Inflammatory macrophage treated with lipopolysaccharide for 4 hours (primary cell): ENCODE data around the gene GPD2.

Source experiments
- DNase-seq: peaks from one replicate; pipeline ENCODE4 v3.0.0-alpha.2; 2020

The GPD2 gene

DNA sequence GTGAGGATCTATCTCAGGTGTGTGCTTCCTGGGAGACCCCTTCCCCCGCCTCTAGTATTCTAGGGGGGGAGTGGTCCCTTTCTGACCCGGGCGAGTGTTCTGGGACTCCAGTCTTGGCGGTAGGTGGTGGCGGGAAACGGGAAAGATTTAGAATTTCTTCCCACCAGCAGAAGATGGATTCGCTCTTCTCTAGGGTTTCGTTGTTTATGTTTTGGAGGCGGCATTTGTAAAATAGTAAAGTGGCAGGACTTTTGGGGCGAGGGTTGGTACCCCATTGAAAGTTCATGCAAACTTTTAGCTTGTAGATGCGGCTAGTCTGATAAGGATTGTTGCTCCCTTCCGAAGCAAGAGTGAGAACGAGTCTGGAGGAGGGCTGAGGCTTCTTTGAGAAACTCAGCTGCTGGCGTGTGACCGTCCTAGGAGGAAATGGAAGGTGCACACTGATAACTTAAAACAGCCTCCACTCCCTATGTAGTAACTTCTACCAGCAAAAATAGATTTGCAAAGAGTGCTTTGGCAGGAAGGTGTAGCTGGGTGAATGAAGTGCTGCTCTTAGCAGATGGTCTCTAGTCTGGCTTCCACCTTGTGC is 412 bp downstream of the GPD2 start:
- peak; percentile 43 for DNase-seq

DNA sequence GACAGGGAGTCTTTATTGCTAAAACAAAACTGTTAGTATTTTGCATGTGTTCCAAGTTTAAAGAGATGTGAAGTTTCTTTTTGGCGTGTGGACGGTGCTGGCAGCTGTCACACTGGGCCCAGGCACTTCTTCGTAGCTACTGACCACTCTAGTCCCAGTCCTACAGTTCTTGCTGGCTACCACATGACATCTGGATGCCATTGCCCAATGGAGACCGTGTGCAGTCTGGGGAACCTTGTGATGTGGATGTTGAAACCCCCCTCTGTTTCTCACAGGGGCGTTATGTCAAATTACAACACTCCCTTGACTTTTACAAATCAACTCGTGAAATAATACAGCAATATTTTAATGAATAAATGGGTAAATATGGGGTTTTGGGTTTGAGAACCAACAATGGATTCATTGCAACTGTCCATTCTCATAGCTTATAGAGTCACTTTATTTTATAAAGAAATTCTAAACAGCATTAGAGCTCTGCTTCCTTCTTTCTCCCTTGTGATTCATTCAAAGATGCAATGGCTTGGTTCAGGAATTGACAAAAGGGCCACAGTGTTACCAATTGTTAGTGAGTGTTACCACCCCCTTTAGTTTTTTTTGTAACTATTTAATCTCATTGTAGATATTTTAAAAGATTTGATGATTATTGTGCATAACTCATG is 1.2 kb downstream of the GPD2 start:
- peak; percentile 96 for DNase-seq

DNA sequence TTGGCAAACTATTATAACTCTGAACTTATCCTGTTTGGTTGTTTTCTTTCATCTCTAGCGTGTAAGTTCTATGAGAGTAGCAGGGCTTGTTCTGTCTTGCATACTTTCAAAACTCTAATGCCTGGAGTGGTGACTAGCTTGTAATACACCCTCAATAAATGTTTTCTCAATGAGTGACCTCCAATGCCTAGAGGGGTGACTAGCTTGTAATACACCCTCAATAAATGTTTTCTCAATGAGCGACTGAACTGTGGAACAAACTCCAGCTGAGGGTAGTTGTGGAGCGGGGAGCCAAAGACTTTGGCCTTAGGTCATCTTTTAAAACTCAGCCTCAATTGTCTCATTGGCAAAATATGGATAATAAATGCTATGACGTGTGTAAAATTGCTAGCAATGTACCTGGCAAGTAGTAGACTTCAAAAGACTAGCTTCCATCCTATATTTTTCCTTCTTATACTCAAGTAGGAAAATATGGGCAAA is 1.8 kb downstream of the GPD2 start:
- peak; percentile 20 for DNase-seq

DNA sequence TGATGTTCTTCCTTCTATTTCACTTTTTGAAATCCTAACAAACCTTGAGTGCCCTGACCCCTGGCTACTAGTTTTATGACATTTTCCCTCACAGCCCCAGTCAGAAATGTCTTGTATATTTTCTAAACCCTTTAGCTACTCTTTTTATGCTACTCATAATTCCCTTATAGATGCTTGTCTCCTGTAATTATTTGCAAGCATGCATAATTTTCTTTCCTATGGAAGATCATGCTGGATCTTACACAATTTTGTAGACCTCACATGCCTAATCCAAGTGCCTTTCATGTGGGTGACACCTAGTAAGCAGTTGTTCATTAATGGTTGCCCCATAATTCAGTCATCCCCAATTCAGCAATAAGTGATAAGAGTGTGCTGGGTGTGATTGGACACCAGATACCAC is 6.9 kb downstream of the GPD2 start:
- DNase-seq = peak; percentile 17

DNA sequence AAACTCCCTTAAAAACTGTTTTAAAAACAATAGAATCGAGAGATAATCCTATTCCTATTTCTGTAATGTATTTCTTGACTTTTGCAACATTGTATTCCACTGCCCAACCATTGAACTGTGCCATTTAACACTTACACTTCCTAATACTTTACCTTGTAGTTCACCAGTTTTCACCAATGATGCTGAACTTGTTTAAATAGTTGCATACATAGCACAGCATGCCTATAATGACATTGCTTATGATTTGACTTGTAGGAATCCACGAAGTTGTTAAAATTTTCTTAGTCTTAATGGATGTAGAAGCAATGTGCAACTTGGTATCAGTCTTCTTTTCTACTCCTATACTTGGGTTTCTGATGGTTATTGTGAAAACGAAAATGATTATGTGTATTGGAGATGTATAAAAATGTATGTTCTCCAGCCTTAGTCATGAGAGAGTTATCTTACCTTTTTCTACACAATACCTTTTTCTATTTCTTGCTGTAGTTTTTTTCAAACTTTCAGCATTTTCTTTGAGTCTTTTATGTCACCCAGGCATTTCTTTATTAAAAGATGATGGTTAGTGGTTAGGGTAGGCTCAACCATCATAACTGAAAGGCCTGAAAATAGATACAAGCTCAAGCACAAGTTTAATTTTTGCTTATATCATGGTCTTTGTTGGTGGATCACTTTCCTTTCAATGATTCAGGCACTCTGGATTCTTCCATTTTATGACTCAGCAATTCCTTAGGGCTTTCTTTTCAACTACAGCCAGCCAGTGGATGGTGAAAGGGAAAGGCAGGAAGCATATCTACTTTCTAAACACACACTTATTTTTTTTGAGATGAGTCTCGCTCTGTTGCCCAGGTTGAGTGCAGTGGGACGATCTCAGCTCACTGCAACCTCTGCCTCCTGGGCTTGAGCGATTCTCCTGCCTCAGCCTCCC is 9.4 kb downstream of the GPD2 start:
- peak; percentile 30 for DNase-seq

DNA sequence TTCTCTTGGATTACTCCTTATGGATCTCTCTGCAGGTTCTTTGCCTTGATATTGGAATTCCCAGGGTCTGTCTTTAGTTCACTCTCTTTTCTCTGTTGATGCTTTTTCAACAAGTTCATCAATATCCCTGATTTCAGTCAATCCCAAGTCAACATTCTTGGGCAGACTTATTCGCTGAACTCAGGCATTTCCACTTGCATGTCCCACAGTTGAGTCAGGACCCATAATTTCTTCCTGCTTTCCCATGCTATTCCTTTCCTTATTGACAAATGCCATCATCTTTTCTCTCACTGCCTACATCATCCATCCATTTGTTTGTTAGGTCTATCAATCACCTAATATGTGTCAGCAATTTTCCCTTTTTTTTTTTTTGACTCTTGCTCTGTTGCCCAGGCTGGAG is 11.6 kb downstream of the GPD2 start:
- DNase-seq = no peak

DNA sequence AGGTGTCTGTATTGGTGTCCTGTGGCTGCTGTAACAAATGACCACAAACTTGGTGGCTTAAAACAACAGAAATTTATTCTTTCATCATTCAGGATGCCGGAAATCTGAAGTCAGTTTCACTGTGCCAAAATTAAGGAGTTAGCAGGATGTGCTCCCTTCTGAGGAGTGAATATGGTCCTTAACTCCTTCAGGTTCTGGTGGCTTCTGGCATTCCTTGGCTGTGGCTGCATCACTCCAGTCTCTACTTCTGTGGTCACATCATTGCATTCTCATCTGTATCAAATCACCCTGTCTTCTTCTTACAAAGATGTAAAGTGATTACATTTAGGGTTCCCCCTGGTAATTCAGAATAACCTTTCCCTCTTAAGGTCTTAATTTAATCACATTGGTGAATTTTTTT is 12.6 kb downstream of the GPD2 start:
- no peak for DNase-seq

DNA sequence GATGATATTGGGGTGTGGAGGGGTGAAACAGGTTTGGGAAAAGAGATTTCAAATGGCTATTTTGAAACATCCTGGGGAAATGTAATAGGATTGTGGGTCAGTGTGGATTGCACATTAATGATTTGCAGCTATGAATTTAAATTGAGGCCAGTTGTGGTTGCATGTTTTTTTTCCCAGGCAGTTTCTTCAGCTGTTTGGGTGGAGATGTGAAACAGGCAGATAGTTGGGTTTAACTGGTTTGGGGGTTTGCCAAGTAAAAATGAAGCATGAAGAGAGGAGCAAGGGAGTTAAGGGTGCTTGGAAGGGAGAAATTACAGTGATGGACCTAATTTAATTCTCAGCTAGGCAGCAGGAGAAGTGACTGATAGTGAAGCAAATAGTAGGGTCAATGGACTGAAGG is 16.8 kb downstream of the GPD2 start:
- DNase-seq = peak; percentile 10

DNA sequence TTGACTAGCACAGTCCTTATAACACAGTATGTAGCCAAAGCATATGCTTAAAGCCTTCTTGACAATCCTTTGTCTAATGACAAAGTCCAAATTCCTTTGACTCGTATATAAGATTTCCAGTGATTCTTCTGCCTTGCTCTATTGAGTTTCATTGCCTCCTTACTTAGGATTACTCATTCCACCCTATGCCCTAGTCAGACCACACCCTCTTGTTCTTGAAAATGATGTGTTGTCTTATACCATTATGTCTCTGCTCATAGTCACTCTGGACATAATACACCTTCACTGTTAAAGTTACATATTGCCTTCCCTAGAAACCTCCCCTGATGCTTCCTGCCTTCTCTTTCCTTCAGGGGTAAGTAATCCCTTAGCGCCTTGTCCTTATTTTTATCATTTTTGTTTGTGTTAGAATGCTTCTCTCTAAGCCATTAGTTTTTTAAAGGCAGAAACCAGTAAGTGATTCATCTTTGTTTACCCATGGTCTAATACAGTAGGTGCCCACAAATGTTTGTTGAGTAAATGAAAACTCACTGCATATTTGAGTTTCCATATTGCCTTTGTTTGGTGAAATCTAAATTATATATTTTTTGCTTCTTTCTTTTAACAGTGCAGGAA is 19.3 kb downstream of the GPD2 start:
- peak; percentile 84 for DNase-seq

DNA sequence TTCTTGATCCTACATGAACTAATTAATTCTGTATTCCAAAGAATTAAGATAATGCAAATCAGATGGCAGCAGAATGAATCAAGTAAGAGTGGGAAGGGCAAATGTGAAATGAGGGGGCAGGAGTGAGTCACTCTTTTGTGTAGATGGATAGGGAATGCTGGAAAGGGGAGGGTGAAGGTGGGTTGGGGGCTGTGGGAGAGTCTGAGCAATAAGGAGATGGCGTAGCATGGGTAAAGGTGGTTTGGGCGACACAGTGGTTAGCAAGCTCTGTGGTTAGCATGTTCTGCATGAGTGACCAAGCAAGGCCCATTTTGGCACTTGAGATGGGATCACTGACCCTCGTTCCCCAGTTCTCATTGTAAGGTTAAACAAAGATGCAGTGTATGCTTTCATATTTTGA is 20.4 kb downstream of the GPD2 start:
- peak; percentile 16 for DNase-seq

DNA sequence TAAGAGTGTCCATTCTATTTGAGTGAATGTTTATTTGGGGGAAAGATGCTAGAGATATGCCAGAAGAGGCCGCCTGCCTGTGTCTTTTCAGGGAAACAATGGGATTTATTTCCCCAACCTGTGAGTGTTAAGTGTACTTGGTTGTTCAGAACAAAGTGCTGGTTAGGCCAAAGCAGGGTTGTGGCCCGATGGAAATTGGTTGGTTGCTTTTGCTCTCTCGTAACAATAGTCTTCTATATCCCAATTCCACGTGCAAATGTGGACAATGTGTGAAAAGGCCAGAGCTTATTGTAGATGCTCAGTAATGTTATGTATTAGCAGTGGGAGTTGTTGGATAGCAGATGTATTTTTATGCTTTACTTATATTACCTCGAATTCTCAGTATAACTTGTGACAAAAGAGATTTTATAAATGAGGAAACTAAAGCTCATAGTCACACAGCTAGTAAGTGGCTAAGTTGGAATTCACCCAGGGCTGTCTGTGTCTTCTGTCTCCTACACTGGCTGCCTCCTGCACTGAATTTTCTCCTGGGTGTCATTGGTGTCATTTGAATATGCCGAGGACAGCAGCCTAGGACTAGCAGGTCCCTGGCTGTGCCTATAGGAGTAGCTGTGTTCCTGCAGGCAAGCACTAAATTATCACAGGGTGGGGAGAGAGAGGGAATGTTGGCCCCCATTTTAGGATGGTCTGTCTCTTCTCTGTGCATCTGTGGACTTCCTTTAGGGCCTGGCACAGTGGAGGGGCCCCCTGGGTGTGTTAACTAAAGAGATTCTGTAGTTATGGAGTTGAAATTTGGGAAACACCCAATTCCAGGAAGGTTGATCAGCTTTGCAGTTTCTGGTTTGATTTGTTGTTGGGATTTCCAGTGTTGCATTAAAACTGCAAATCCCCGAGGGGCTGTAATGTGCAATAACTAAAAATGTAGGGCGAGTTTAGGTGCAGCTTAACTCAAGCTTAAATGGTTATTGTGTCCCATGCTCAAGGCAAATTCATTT is 21.6 kb downstream of the GPD2 start:
- peak; percentile 88 for DNase-seq

DNA sequence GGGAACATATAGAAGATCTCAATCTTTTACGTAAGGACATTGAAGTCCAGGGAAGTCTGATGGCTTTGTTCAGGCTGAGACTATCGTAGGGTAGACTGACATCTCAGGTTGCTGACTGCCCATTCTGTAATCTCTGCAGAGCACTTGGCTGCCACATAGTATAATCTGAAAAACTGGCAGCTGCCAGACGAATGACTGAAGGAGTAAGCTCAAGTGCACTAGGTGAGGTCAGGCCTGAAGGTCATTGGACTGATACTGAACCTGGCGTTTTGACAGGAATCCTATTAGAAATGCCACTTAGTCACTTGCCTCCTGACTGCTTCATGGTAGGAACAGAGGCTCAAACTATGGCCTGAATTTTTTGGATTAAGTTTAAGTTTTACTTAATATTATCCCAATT is 23.5 kb downstream of the GPD2 start:
- no peak for DNase-seq

DNA sequence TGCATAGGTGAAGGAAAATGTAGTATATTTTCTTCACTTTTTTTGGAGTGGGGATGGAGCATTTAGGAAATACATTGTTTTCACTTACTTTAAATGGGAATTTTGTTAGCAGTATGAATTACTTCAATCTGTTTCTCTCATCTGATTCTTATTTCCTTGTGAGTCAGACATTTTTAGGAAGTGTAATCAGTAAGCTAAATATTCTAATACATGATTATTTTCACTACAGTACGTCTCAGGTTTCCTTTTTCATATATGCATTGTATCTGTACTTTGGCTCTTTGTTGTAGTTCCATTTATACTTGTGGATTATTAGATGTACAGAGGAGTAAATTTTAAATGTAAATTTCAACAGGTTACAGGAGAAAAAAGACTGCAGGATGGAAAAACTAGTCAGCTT is 27.9 kb downstream of the GPD2 start:
- DNase-seq = peak; percentile 35

DNA sequence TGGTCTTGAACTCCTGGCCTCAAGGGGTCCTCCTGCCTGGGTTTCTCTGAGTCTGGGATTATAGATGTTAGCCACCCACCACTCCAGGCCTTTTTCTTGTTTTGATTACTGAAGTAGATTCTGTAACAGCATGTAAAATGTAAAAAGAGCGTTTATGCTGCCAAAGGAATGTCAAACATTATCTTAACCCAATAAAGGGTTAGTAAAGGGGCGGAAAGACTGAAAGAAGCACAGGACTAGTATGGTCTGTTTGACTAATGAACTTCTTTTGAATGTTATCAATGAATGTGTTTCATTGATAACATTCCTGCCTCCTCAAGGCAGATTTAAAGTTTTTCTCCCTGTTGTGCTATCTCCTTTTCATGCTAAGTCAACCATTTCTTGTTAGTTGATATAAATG is 29.4 kb downstream of the GPD2 start:
- no peak for DNase-seq

DNA sequence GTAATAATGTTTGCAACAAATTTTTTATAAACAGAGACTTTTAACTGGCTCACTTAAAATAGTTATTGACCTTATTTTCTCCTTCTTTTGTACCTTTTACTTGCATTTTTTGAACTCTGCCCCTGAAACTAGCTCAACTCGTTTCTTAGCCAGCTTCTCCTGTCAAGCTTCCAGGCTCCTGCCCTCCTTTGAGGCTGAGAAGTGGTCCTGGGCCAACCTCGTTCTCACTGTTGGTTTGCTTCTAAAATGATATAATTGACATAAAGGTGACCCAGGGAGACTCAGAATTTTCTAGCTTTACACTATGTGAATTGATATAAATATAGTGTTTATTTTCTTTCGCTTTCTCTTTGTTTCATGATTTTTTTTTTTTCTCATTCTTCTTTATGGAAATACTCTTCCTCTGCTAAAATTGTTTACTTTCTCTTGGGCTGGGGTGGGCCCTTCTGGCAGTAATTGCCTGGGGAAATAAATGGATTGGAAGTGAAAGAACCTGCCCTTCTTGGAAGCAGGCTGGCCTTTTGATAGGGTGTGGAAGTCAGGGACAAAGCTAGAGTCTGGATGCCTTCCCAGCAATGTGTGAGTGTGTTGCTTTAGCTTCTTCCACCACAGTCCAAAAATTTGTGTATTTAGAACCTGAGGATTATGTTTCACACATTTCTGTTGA is 30.7 kb downstream of the GPD2 start:
- DNase-seq = peak; percentile 11

DNA sequence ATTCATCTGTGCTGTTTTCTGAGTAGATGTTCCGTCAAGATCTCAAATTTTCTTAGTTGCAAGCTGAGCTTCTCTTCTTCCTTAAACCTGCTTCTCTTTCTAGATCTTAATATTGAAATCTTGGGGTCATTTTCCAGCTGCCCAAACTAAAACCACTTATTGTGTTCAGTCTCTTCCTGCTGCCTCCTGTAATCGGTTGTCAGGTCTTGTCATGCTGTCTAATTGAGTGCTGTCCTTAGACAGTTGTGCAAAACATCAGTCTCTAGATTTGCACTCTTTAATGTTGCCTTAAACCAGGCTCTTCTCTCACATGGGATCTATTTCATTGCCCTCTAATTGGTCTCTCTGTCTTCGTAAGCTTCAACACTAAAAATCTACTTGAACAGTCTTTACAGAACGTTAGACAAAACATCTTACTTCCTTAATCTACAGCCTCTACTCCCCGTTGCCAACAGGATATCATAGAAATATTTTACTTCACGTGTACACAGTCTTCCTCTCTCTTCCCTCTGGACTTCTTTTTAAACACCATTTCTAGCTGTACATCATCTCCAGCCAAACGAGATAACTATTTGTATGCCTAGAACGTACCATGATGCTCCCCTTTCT is 34.9 kb downstream of the GPD2 start:
- peak; percentile 18 for DNase-seq

DNA sequence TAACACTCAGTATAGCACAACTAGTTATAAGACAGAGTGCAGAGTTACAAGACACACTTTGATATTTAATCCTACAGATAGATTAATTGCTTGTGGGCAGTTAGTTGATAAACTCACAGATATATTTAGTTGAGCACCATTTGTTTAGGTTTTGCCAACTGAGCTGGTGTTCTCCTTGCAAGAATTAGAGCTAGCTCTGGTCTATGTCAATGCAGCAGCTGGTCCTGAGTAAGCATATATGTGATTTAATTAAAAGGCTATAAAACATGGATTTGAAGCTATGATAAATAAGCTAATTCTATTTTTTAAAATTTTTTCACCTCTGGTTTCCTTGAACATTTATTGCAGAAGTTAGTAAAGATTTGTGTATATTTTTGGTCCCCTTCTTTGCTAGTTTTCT is 35.6 kb downstream of the GPD2 start:
- DNase-seq = no peak

DNA sequence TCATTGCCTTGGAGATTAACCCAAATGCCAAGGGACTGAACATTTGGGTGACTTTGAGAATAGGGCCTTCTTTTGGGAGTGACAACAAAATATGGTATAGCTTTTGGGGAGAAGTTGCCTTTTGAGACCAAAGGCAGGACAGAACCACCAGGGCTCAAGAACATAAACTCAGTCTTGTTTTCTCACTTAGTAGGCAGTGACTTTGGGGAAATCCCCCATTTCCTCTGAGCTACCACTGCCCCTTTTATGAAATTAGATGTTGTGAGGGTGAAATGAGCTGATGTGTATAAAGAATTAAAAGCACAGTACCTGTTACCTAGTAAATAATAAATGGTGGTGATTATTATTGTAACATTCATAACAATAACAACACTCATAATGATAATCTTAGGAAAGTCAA is 36.5 kb downstream of the GPD2 start:
- peak; percentile 47 for DNase-seq

DNA sequence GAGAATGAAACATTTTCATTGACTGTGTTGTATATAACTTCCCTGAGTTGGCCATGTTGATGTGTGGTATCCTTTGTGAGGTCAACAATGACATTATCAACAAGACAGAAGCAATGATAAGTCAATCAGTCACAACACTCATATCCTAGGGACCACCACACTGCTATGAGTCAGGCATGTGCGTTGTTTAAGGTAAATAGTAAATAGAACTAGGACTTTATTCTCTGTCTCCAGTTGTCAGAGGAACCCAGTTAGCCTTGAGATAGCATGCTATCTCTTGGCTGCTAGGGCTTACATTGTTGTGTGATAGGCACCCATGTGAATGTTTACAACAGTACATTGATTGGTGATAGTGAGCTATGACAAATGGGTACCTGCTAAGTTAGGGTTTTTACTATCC is 37.3 kb downstream of the GPD2 start:
- DNase-seq = no peak

DNA sequence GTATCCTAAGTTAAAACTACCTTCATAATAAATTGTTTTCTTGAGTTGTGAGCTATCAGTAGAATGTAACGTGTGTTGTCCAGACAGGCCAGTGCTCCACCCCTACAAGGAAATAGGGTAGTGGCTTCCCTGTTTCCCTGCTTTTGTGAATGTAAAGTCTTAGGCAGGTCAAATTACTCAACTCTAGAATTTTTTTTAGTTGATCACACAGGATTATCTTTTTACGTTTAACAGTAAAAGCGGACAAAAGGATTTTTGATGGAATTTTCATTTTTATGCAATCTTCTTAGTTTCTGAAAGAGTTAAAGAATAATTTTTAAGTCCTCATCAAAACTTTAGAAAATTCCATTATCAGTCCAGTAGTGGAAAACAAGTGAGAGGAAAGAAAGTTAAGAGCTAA is 38.2 kb downstream of the GPD2 start:
- peak; percentile 53 for DNase-seq
